HEK293T (cell line): ENCODE data around the gene FBXO31.

Source experiments
- ARNT ChIP-seq: fragments of 450-650 bp; IDR thresholded peaks from 2 replicates; pipeline ENCODE4 v1.6.1; 2017; ENCODE audit warnings: mild to moderate bottlenecking
- BHLHE40 ChIP-seq: fragments of 450-650 bp; IDR thresholded peaks from 2 replicates; pipeline ENCODE4 v1.6.1; 2016; ENCODE audit warnings: mild to moderate bottlenecking, moderate library complexity, borderline replicate concordance
- CTBP1 ChIP-seq: fragments of 450-650 bp; IDR thresholded peaks from 2 replicates; pipeline ENCODE4 v1.6.1; 2016; ENCODE audit warnings: borderline replicate concordance
- ELF4 ChIP-seq: fragments of 450-650 bp; IDR thresholded peaks from 2 replicates; pipeline ENCODE4 v1.6.1; 2017; ENCODE audit warnings: antibody characterized with exemption
- FOXA1 ChIP-seq: fragments of 450-650 bp; IDR thresholded peaks from 2 replicates; pipeline ENCODE4 v1.6.1; 2016; ENCODE audit warnings: mild to moderate bottlenecking
- FOXM1 ChIP-seq: fragments of 450-650 bp; IDR thresholded peaks from 2 replicates; pipeline ENCODE4 v1.6.1; 2017; ENCODE audit warnings: mild to moderate bottlenecking, borderline replicate concordance
- HDGF ChIP-seq: fragments of 450-650 bp; IDR thresholded peaks from 2 replicates; pipeline ENCODE4 v1.6.1; 2017; ENCODE audit warnings: antibody characterized with exemption, borderline replicate concordance
- LEF1 ChIP-seq: fragments of 450-650 bp; IDR thresholded peaks from 2 replicates; pipeline ENCODE4 v1.6.1; 2017; ENCODE audit warnings: mild to moderate bottlenecking, borderline replicate concordance
- NFRKB ChIP-seq: fragments of 450-650 bp; IDR thresholded peaks from 2 replicates; pipeline ENCODE4 v1.6.1; 2016; ENCODE audit warnings: mild to moderate bottlenecking, moderate library complexity
- SP1 ChIP-seq: fragments of 450-650 bp; IDR thresholded peaks from 2 replicates; pipeline ENCODE4 v1.6.1; 2017
- SUZ12 ChIP-seq: fragments of 450-650 bp; IDR thresholded peaks from 2 replicates; pipeline ENCODE4 v1.6.1; 2016; ENCODE audit warnings: mild to moderate bottlenecking
- TARDBP ChIP-seq: fragments of 450-650 bp; IDR thresholded peaks from 2 replicates; pipeline ENCODE4 v1.6.1; 2016
- ZNF384 ChIP-seq: fragments of 450-650 bp; IDR thresholded peaks from 2 replicates; pipeline ENCODE4 v1.6.1; 2016

DNA sequence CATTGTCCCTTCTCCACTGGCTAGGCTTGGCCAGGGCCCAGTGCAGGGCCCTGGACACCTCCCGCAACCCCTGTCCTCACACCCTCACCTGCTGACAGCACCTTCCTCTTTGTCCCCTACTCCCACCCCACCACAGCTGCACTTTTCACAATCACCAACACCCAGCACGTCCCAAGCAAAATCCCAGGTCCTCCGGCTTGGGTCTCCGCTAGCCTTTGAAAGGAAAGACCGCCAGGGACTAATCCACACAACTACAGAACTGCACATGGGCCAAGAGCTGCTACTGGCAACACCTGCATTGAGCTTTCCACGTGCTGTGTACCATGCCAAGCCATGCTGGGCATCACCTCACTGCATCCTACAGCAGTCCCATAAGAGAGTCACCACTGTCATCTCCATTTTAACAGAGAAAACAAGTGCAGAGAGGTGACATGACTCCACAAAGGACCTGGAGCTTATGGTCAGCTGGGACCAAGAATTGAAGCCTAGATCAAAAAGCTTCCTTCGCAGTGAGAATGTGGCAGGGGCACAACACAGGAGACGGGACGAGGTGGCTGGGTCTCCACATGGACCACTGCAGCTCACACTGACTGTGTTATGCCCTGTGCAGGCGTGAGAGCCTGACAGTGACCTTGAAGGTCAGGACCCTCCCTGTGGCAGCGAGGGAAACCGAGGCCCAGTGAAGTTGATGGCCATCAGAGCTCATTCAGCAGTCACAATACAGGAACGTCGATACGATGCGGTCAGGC, 22.5 kb downstream of the FBXO31 start:
- TF ChIP-seq LEF1, result no peak
- TF ChIP-seq FOXA1, result no peak
- no peak for TF ChIP-seq TARDBP
- TF ChIP-seq SUZ12, result no peak
- TF ChIP-seq HDGF, result no peak
- no peak for TF ChIP-seq ZNF384
- no peak for TF ChIP-seq NFRKB
- no peak for TF ChIP-seq SP1
- TF ChIP-seq FOXM1, result no peak
- TF ChIP-seq BHLHE40, result no peak
- TF ChIP-seq ELF4, result no peak
- TF ChIP-seq CTBP1, result no peak
- no peak for TF ChIP-seq ARNT
